ENCODE results near the gene MIDN.
A peak's percentile ranks its signal among the peaks of the same experiment; 100 is the strongest.

MIDN gene

GRCh38 chr19:1275976-1276627 is 27.7 kb downstream of the MIDN start:
- Histone ChIP-seq H3K27ac (ENCODE audit: low read depth, low read length, poor library complexity, severe bottlenecking) (peak overlapping the region; percentile 81), H3K9ac (ENCODE audit: low read length) (peak overlapping the region; percentile 95), H3K79me2 (ENCODE audit: insufficient read depth, low read length) (0 out of 2 replicates have a peak, but pooled peaks cover under 1% of the 10 kb centered on the region), H2AFZ (ENCODE audit: low read length) (no peak overlapping the region), H3K4me1 (ENCODE audit: insufficient read depth, low read length, severe bottlenecking) (peaks cover 49% of the 10 kb centered on the region), H3K27me3 (ENCODE audit: insufficient read depth, low read length) (no peaks in the 10 kb centered on the region), H3F3A (ENCODE audit: insufficient read depth, low read length) (peaks cover 16% of the 10 kb centered on the region), H3K9me3 (ENCODE audit: low read length) (no peaks in the 10 kb centered on the region), H4K20me1 (ENCODE audit: insufficient read depth, low read length) (no peaks in the 10 kb centered on the region), H3K4me2 (ENCODE audit: low read length) (peak overlapping the region; percentile 91), H3K4me3 (ENCODE audit: low read depth, low read length, poor library complexity, severe bottlenecking) (peak overlapping the region; percentile 84), H3K36me3 (ENCODE audit: insufficient read depth, low read length) (peaks cover 82% of the 10 kb centered on the region), H3K9me2 (ENCODE audit: low read depth, low read length) (no peaks in the 10 kb centered on the region)
- TF ChIP-seq EZH2 (IDR thresholded peaks at IDR 0.05; ENCODE audit: borderline replicate concordance, low read length) (no peak), CTCF (IDR thresholded peaks at IDR 0.05; ENCODE audit: low read length) (no peak)

- no peaks in the 10 kb centered on the region for H3K27me3 ChIP-seq (ENCODE audit: insufficient read depth, low read length)
- H3F3A ChIP-seq (ENCODE audit: insufficient read depth, low read length) = peaks cover 11% of the 10 kb centered on the region
- H3K36me3 ChIP-seq (ENCODE audit: insufficient read depth, low read length) = peaks cover 77% of the 10 kb centered on the region
- H4K20me1 ChIP-seq (ENCODE audit: insufficient read depth, low read length) = no peaks in the 10 kb centered on the region
- H3K9me3 ChIP-seq (ENCODE audit: low read length) = no peaks in the 10 kb centered on the region
- no peak overlapping the region for H2AFZ ChIP-seq (ENCODE audit: low read length)
- no peaks in the 10 kb centered on the region for H3K9me2 ChIP-seq (ENCODE audit: low read depth, low read length)
- H3K4me1 ChIP-seq (ENCODE audit: insufficient read depth, low read length, severe bottlenecking) = peaks cover 43% of the 10 kb centered on the region
- TF ChIP-seq CTCF (IDR thresholded peaks at IDR 0.05; ENCODE audit: low read length) (no peak), EZH2 (IDR thresholded peaks at IDR 0.05; ENCODE audit: borderline replicate concordance, low read length) (no peak)
- no peaks in the 10 kb centered on the region for H3K79me2 ChIP-seq (ENCODE audit: insufficient read depth, low read length)
- peak overlapping the region; percentile 95 for H3K9ac ChIP-seq (ENCODE audit: low read length)
- H3K4me2 ChIP-seq (ENCODE audit: low read length) = peak overlapping the region; percentile 91
- peak overlapping the region; percentile 81 for H3K27ac ChIP-seq (ENCODE audit: low read depth, low read length, poor library complexity, severe bottlenecking)
- H3K4me3 ChIP-seq (ENCODE audit: low read depth, low read length, poor library complexity, severe bottlenecking) = peak overlapping the region; percentile 84
Measured at GRCh38 chr19:1276628-1277022, 28.2 kb downstream of the MIDN start.

- TF ChIP-seq CTCF (IDR thresholded peaks at IDR 0.05; ENCODE audit: low read length) = no peak
- TF ChIP-seq EZH2 (IDR thresholded peaks at IDR 0.05; ENCODE audit: borderline replicate concordance, low read length) = no peak
- Histone ChIP-seq H3K27ac (ENCODE audit: low read depth, low read length, poor library complexity, severe bottlenecking) (peak overlapping the region; percentile 81), H3K9me2 (ENCODE audit: low read depth, low read length) (no peaks in the 10 kb centered on the region), H3K9ac (ENCODE audit: low read length) (peak overlapping the region; percentile 95; the same call in 1 of the 2 replicates), H3K9me3 (ENCODE audit: low read length) (no peaks in the 10 kb centered on the region), H3K4me1 (ENCODE audit: insufficient read depth, low read length, severe bottlenecking) (peaks cover 39% of the 10 kb centered on the region), H3F3A (ENCODE audit: insufficient read depth, low read length) (peaks cover 10% of the 10 kb centered on the region), H3K4me2 (ENCODE audit: low read length) (peak overlapping the region; percentile 91), H4K20me1 (ENCODE audit: insufficient read depth, low read length) (no peaks in the 10 kb centered on the region), H3K79me2 (ENCODE audit: insufficient read depth, low read length) (no peaks in the 10 kb centered on the region), H3K4me3 (ENCODE audit: low read depth, low read length, poor library complexity, severe bottlenecking) (peak overlapping the region; percentile 84), H2AFZ (ENCODE audit: low read length) (no peak overlapping the region), H3K36me3 (ENCODE audit: insufficient read depth, low read length) (peaks cover 72% of the 10 kb centered on the region), H3K27me3 (ENCODE audit: insufficient read depth, low read length) (no peaks in the 10 kb centered on the region)
Measured at GRCh38 chr19:1277061-1277460, 28.7 kb downstream of the MIDN start.
